GM21576 (cell line): ENCODE results near the gene TAS2R41.
"Not testable (repeated sequence)": the region's sequence is repeated elsewhere in the genome, so short reads cannot be mapped to it uniquely, and the experiment has no call there.

Experiments used
- ATAC-seq: cut with Tn5 transposase; IDR thresholded peaks from one replicate; pipeline ENCODE4 v1.9.1; 2021; ENCODE audit warnings: mild to moderate bottlenecking, moderate library complexity; ENCODE audit not compliant: unreplicated experiment

The TAS2R41 gene

DNA sequence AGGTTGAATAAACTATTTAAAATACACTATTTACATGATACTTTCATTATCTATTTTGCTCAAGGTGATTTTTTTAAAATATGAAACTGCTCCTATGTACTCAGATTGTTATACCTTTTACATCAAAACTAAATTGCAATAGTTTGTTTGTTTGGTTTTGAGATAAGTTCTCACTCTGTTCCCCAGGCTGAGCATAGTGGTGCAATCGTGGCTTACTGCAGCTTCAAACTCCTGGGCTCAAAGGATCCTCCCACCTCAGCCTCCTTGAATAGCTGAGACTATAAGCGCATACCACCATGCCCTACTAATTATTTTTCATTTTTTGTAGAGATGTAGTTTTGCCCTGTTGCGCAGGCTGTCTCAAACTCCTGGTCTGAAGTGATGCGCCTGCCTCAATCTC lies 21.7 kb upstream of the TAS2R41 start:
- ATAC-seq: no peak

DNA sequence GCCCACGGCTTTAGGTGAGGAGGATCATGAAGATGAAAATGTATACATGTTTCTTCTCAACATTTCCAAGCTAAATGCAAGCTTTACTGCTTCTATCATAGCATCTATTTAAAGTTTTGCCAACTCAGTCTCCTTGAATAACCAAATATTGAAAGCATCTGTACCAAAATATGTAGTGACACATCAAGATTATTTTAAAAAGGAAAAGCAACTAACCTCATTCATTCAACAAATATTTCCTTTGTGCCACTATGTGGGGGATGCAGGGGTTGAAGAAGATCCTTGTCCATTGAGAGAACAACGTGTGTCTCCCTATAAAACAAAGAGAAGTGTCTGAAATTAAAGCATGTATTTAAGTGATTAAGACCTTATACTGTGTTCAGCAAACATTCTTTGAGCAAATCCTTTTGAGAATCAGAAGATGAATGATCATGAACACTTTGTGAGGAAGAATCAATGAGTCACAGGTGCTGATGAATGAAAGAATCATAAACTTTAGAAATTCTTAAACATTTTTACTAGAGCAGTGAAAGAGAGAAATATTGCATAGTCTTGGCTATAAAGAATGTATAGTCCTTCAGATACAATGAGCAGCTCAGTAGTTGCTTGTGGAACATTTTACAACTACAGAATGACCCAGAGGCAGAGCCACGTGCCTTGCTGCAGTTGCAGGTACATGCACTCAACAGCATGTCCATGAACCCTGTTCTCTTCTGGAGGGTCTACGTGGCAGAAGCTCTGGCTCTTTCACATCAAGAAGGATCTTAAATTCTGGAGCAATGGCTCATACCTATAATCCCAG lies 20.5 kb upstream of the TAS2R41 start:
- no peak for ATAC-seq

DNA sequence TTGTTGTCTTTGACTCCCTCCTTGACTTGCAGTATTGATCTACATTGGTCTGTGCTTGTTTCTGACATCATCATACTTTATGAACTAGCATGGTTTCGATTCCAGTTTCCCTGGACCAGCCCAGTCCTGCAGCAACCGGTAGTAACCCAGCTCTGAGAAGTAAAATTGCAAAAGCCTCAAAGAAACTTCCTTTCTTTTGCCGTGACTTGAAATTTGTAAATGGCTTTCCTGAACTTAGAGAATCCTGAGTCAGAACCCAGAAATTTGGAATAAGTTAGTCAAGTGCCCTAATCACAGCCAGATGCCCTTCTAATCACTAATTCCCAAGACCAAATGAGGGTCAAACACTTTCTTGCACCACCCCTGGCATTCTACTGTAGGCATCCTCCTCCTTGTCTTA lies 19.4 kb upstream of the TAS2R41 start:
- ATAC-seq: no peak

DNA sequence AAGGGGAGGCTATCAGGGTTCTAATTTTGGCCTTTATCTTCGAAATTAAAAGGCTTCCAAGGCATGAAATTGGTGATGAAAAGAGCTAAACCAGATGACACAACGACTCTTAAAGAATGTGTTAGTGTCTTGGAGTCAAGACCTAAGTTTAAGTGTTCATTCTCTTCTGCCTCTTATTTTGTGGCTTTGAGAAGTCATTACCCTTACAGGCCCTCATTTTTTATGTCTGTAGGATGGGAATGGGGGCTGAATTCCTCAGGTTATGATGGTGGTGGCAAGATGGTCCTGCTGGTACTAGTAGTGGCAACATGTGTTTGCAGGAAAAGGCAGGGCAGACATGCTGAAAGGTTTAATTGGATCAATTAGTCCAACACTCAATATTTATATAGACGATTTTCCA lies 19.0 kb upstream of the TAS2R41 start:
- no peak for ATAC-seq

DNA sequence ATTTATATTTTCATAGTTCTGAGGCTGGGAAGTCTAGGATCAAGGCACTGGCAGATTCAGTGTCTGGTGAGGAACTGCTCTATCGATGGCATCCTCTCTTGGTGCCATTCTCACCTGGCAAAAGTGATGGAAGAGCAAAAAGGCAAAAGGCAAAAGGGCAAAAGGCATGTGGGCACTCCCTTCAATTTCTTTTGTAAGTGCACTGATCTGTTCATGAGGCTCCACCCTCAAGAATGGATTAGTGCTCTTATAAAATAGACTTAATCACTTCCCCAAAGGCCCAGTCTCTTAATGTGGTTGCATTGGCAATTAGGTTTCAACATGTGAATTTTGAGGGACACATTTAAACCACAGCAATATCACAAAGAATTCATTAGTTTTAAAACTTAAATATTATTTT lies 18.3 kb upstream of the TAS2R41 start:
- no peak for ATAC-seq

DNA sequence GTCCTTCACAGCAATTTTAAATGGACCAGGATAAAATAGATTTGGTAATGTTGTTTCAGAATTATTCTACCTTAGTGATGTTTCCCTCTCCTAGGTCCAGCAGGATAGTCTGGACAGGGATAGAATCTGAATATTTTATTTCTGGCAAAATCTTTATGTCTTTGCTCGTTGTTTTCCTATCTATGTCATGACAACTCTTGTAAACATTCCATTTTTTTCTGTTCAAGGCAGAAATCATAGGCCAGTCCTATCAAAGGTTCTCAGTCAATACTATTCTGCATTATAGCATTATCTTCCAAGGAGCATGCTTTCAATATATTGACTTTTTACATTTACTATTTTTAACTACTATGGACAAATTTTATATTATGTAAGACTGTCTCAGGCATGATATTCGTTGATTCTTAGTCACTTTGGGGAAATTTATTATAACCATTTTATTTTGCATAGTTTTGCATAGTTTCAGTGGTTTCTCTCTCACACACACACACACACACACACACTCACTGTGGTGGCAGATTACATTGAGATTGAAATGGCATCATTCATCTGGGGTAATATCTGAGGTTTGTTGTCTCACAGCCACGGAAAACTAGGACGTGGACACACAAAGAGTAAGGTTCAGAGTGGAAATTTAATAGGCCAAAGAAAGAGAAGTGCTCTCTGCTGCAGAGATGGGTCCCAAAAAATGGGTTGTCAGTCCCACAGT lies 17.2 kb upstream of the TAS2R41 start:
- ATAC-seq: no peak

DNA sequence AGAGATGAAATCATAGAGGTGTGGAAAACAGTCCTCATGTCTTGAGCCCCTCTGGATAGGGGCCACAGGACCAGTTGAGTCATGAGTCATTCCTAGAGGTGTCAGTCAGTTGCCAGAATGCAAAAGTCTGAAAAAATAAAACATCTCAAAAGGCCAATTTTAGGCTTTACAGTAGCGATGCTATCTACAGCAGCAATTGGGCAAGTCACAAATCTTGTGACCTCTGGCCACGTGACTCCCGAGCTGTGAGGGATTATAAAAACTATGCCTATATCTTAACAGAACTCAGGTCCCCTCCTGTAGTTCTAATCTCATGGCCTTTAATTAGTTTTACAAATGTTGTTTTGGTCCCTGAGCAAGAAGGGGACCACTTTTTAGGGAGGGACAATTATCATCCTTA lies 15.6 kb upstream of the TAS2R41 start:
- ATAC-seq: no peak

DNA sequence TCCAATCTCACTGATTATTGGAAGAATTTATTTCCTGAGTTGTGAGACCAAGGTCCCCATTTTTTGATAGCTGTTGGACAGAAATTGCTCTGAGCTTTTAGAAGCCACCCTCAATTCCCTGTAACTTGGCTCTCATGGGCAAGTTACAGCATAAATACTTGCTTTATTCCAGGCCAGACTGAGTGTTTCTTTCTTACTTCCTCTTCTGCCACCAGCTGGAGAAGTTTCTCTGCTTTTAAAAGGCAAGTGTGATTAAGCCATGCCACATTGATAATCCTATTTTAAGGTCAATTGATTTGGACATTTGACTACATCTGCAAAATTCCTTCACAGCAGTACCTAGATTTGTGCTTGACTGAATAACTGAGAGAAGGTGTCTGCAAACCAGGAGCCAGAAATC lies 14.1 kb upstream of the TAS2R41 start:
- ATAC-seq: no peak

DNA sequence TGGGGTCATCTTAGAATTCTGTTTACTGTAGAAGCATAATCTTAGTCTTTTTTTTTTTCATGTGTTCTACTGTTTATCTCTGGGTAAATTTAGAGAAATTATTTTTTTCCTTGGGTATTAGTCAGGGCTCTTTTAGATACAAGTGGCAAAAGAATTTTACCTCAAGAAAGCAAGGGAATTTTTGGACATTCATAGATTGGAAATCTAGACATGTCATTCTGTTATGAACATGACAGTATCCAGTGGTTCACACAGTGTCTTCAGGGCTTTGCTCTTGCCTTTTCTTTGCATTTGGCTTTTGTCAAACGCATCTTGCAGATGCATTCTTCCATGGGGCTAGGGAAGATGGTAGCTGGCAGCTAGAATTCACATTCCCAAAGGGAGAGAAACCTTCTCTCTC lies 13.7 kb upstream of the TAS2R41 start:
- no peak for ATAC-seq

DNA sequence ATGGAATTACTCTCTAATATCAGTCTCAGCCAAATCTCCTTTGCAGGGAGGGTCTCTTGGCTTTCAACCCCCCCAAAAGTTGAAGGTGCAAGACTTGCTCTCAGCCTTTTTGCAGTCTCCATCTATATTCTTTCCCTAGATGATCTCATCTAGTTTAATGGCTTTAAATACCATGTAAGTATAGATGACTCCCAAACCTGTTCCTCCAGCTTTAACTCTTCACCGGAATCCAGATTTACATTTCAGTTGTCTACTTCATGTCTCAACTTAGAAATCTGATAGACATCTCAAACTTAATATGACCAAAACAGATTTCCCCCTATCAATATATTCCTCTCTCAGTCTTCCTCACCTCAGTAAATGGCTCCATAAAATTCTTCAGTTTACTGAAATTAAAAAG lies 9.9 kb upstream of the TAS2R41 start:
- no peak for ATAC-seq

DNA sequence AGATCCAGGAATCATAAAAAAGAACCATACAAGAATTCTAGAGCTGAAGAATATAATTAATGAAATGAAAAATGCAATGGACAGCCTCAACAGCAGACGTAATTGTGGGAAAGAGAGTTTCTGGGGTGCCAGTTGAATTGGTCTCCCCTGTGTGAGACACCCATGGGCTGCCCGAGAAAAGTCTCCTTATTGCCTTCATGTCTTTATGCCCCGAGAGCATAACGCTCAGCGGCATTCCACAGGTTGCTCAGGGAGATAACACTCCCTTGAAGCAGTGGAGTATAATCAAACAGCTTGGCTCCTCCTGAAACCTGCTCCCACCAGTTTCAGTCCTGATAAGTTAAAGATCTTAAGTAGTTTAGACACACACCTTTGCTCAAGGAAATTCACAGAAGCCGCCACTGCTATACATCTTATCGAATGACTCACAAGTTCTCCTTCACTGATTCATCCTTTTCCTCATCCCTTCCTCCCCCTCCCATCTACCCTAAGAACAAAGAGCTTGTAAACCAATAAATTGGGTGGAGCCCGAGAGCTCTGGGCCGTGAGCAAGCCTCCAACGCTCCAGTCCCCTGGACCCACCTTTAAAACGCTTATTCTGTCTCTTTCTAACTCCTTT lies 5.5 kb upstream of the TAS2R41 start:
- not testable (repeated sequence) for ATAC-seq

DNA sequence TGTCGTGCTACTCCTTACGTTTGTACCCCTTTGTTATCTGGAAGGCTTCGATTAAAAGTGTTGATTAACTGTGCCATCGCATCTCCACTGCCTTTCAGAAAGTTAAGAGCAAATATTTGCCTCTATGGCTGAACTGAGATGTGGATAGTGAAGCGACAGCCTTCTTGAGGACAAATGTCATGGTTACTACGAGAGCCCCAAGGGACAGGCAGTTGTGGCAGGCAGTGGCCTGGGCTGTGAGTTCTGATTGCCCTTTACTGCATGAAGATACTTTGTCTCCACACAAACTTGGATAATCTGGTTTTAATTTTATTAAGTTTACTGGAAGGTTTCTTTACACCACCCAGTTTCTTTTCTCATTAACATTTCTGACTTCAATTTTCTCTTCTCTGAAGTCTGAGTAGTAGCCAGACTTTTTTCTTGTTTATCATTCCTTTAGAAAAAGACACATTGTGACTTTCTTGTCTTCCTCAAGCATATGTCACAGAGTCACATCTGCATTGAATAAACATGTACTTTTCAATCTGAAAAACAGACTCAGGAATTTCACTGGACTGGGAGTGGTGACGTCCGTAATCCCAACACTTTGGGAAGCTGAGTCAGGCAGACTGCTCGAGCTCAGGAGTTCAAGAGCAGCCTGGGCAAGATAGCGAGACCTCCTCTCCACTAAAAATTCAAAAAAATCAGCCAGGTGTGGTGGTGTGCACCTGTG lies 1.5 kb downstream of the TAS2R41 start:
- no peak for ATAC-seq

DNA sequence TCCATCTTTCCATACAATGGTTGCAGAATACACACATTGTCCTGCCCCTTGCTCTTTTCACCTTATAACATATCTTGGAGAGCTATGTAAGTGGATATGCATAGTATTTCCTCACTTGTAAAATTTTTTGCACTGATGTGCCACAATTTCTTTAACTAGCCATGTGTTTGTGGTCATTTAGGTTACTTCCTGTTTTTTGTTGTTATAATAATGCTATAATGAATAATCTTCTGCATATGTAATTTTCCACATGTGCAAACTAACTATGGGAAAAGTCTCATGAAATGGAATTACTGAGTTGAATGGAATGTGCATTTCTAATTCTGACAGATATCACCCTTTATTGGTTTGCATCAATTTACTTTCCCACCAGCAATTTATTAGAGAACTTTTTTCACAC lies 2.8 kb downstream of the TAS2R41 start:
- ATAC-seq: no peak

DNA sequence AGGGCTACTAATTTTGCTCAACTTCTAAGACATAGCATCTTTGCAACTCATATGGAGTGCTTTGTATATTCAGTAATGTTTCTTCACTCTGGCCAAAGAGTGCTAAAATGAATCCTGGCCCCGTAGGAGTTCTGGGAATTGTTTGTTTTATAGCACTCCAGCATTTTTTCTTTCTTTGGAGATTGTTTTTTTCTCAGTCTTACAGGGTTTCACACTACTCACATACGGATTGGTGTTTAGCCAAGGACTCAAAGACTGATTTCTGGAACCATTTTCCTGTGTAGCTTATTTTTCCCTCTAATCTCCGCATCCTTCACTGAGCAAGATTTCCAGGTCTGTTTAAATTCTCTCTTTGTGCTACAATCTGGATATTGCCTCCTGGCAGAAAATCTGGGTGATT lies 6.4 kb downstream of the TAS2R41 start:
- no peak for ATAC-seq

DNA sequence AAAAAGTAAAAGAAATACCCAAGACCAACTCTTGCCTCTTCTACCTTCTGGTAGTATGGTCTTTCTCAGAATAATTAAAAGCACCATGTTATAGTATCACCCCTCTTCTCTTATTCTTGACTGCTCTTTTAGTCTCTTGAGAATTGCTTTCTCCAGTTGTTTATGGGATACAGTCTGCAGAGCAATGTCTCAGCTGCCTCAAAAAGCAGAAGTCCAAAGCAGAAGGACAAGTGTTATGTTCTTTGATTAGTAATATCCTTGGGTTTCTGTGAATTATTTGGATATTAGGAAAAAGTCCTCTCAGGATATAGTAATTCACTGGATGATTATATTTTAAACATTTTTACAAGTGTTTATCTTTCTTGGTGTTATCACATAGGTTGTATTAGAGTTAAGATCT lies 7.4 kb downstream of the TAS2R41 start:
- no peak for ATAC-seq

DNA sequence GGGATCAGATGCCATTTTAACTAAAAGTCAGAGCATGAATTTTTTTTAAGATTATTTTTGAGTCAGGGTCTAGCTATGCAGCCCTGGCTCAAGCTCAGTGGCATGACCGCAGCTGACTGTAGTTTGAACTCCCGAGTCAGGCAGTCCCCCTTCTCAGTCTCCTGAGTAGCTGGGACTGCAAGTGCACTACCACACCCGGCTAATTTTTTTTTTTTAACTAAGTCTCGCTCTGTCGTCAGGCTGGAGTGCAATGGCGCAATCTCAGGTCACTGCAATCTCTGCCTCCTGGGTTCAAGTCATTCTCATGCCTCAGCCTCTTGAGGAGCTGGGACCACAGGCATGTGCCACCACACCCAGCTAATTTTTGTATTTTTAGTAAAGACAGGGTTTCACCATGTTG lies 7.8 kb downstream of the TAS2R41 start:
- no peak for ATAC-seq

DNA sequence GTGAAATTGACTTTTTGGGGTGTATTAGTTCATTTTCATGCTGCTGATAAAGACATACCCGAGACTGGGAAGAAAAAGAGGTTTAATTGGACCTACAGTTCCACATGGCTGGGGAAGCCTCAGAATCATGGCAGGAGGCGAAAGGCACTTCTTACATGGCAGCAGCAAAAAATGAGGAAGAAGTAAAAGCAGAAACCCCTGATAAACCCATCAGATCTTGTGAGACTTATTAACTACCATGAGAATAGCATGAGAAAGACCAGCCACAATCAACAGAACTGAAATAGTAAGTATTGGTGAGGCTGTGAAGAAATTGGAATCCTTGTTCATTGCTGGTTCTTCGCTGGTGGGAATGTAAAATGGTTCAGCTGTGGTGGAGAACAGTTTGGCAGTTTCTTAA lies 8.6 kb downstream of the TAS2R41 start:
- not testable (repeated sequence) for ATAC-seq

DNA sequence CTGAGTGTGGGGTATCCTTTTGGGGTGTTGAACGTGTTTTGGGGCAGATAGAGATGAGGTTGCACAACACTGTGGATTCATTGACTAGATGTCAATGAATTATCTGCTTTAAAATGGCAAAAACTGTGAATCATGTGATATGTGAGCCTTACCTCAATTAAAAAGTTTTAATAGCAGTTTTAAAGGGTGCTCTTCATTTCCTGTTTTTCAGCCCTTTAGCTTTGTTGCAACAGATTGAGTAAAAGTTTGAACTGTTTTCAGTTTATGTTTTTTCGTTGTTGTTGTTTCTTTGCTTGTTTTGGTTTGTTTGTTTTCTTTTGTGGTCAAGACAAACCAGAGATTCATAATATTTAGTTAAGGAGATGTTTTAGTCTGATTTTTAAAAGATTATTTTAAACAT lies 9.4 kb downstream of the TAS2R41 start:
- no peak for ATAC-seq

DNA sequence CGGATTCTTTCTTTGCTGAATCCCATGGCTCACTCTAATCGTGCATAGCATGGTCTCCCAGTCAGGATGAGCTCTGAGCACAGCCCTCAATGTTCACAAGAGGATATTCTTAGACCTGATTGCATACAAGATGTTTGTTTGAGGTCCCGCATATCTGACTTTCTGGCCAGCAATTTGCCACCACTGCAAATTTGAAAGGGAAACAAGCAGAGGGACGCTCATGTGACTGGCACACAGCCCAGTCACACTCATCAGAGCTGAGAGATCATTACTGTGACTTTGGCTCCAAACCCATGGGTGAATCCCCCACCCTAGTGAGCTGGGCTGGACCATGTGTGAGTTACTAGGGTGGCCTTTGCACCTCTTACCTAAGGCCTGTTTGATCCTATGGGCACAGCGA lies 9.9 kb downstream of the TAS2R41 start:
- ATAC-seq: no peak

DNA sequence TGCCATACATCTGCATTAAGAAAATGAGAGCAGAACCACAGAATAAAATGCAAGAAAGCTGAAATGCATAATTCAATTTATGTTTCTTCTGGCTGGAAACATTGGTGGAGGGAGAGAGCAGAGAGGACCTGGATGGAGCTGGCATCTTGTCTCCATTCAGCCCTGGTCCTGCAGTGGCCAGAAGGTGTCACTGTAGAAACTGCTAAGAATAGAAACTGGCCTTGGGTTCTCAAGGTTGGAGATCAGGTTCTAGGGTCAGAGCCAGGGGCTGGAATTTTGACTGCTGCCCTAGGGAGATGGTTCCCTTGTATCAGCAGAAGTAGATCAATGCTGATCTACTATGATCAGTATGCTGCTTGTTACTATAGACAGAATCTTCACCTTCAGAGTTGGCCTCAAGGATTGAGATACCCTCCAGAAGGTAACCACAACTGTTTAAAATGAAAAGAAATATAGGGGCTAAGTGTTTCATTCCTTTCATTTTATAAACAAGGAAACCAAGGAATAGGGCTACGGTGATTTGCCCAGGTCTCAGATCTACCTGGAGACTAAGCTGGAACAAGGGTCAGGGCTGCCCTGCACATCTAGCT lies 13.1 kb downstream of the TAS2R41 start:
- ATAC-seq: no peak

DNA sequence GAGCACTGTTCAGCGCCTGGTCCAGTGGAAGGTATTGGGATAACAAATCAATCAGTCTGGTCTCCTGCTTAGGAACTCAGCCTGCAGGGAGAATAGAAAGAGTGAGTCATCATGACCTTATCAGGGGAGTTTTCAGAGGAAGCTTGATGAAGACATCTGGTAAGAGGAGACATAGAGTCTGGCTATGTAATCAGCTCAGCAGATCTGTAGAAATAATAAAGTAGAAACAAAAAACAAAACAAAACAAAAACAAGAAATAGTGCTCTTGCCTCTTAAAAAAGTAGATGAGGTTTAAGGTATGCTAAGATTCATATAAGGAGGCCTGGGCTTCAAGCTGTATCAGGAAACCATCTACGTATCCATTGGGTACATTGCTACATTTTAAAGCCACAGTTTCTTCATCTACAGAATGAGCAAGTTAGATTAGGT lies 14.4 kb downstream of the TAS2R41 start:
- no peak for ATAC-seq
